HG03565 (cell line): ENCODE measurements around the gene TMEM132A.
"Not testable (repeated sequence)": the region's sequence is repeated elsewhere in the genome, so short reads cannot be mapped to it uniquely, and the experiment has no call there.

Source experiments
- ATAC-seq: cut with Tn5 transposase; IDR thresholded peaks from one replicate; pipeline ENCODE4 v1.9.1; 2021; ENCODE audit warnings: mild to moderate bottlenecking, moderate library complexity; ENCODE audit not compliant: unreplicated experiment

TMEM132A gene

GRCh38 chr11:60902625-60903024 is 21.6 kb upstream of the TMEM132A start:
- ATAC-seq: no peak

GRCh38 chr11:60905047-60905446 is 19.2 kb upstream of the TMEM132A start:
- no peak for ATAC-seq

- no peak for ATAC-seq
Measured at GRCh38 chr11:60905551-60906113, 18.6 kb upstream of the TMEM132A start.

GRCh38 chr11:60906132-60906972 is 17.9 kb upstream of the TMEM132A start, which contains the start of gene PRPF19:
TSS of gene PRPF19 (minus strand) at chr11:60906585. CDS start at chr11:60906382, 203 bp downstream.
- peak; percentile 68 for ATAC-seq

- ATAC-seq: no peak
Measured at GRCh38 chr11:60908803-60909202, 15.5 kb upstream of the TMEM132A start.

- ATAC-seq: not testable (repeated sequence)
Measured at GRCh38 chr11:60909680-60910280, 14.5 kb upstream of the TMEM132A start.

GRCh38 chr11:60910281-60910687 is 14.0 kb upstream of the TMEM132A start:
- peak; percentile 28 for ATAC-seq

GRCh38 chr11:60910711-60911380 is 13.4 kb upstream of the TMEM132A start:
- ATAC-seq: no peak

- no peak for ATAC-seq
Measured at GRCh38 chr11:60912223-60912850, 11.9 kb upstream of the TMEM132A start.

GRCh38 chr11:60912851-60913528 is 11.3 kb upstream of the TMEM132A start:
- ATAC-seq: no peak

GRCh38 chr11:60913793-60914632 is 10.2 kb upstream of the TMEM132A start, which contains the start of gene TMEM109:
TSS of gene TMEM109 (plus strand) at chr11:60914158. CDS start at chr11:60919694, 5,536 bp downstream.
- ATAC-seq: peak; percentile 32

- no peak for ATAC-seq
Measured at GRCh38 chr11:60914633-60915247, 9.5 kb upstream of the TMEM132A start.

- ATAC-seq: peak; percentile 30
Measured at GRCh38 chr11:60915248-60915914, 8.9 kb upstream of the TMEM132A start.

- ATAC-seq: no peak
Measured at GRCh38 chr11:60916669-60917206, 7.5 kb upstream of the TMEM132A start.

- no peak for ATAC-seq
Measured at GRCh38 chr11:60917267-60917666, 7.0 kb upstream of the TMEM132A start.

GRCh38 chr11:60918251-60918938 is 5.9 kb upstream of the TMEM132A start:
- ATAC-seq: no peak

- ATAC-seq: no peak
Measured at GRCh38 chr11:60918939-60919265, 5.4 kb upstream of the TMEM132A start.

- ATAC-seq: no peak
Measured at GRCh38 chr11:60919320-60919719, 4.9 kb upstream of the TMEM132A start.
